Parathyroid adenoma (tissue), 2 donors: ENCODE results near the gene RAB4B.

Experiments used
- H2AFZ ChIP-seq: fragments of 300-600 bp; sonication (generic); one replicate; pipeline ENCODE4 v1.7.0; 2017; ENCODE audit warnings: antibody characterized with exemption, mild to moderate bottlenecking
- H3K27ac ChIP-seq: fragments of 300-600 bp; sonication (generic); one replicate; pipeline ENCODE4 v1.7.0; 2017
- H3K27me3 ChIP-seq: fragments of 300-600 bp; sonication (generic); one replicate; pipeline ENCODE4 v1.7.0; 2017; ENCODE audit warnings: low read length; ENCODE audit not compliant: control insufficient read depth, insufficient read depth
- H3K36me3 ChIP-seq: fragments of 300-600 bp; sonication (generic); one replicate; pipeline ENCODE4 v1.7.0; 2017; ENCODE audit warnings: low read length; ENCODE audit not compliant: control insufficient read depth, insufficient read depth
- H3K4me1 ChIP-seq: fragments of 300-600 bp; sonication (generic); one replicate; pipeline ENCODE4 v1.7.0; 2017; ENCODE audit warnings: control low read depth
- H3K4me2 ChIP-seq: fragments of 300-600 bp; sonication (generic); one replicate; pipeline ENCODE4 v1.7.0; 2017; ENCODE audit warnings: low read length
- H3K4me3 ChIP-seq: fragments of 300-600 bp; sonication (generic); one replicate; pipeline ENCODE4 v1.7.0; 2017; ENCODE audit warnings: low read depth, low read length
- H3K79me2 ChIP-seq: fragments of 300-600 bp; sonication (generic); one replicate; pipeline ENCODE4 v1.7.0; 2017; ENCODE audit warnings: control low read depth
- H3K9ac ChIP-seq: fragments of 300-600 bp; sonication (generic); one replicate; pipeline ENCODE4 v1.7.0; 2017; ENCODE audit warnings: mild to moderate bottlenecking
- H3K9me3 ChIP-seq: fragments of 300-600 bp; sonication (generic); one replicate; pipeline ENCODE4 v1.7.0; 2017; ENCODE audit warnings: low read length; ENCODE audit not compliant: control insufficient read depth
- TF ChIP-seq, protein P1 (sequence below): fragments of 300-600 bp; sonication (generic); IDR thresholded peaks from one replicate; pipeline ENCODE4 v1.7.0; 2017; ENCODE audit warnings: antibody characterized with exemption, mild to moderate bottlenecking
- donor health status: primary hyperparathyroidism.

Gene RAB4B

DNA sequence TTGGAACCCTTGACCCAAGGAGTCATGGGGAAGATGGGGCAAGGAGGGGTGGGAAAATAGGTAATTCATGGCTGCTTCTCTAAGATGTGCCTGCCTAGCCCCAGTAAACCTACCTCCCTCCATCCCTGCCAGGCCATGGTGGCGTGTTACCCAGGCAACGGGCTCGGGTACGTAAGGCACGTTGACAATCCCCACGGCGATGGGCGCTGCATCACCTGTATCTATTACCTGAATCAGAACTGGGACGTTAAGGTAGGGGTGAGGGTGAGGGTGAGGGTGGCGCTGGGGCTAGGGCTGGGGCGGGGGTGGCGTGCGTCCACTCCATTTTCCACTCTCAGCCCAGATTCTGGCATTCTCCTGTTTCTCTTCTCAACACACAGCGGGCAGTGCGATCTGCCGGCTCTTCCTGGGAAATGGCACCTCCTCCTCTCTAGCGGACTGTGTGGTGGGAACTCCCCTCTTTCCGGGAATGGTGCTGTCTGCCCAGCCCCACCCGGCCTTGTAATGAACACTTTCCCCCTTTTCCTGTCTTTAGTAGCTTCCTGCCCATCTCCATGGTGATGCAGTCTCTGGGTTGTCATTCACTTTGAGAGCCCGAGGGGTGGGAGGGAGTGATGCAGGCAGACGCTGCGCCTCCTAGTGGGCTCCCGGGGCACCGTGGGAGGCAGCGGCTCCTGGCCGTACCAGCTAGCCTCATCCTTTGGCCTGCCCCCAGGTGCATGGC, 28.5 kb downstream of the RAB4B start:
- TF ChIP-seq, protein P1, sequence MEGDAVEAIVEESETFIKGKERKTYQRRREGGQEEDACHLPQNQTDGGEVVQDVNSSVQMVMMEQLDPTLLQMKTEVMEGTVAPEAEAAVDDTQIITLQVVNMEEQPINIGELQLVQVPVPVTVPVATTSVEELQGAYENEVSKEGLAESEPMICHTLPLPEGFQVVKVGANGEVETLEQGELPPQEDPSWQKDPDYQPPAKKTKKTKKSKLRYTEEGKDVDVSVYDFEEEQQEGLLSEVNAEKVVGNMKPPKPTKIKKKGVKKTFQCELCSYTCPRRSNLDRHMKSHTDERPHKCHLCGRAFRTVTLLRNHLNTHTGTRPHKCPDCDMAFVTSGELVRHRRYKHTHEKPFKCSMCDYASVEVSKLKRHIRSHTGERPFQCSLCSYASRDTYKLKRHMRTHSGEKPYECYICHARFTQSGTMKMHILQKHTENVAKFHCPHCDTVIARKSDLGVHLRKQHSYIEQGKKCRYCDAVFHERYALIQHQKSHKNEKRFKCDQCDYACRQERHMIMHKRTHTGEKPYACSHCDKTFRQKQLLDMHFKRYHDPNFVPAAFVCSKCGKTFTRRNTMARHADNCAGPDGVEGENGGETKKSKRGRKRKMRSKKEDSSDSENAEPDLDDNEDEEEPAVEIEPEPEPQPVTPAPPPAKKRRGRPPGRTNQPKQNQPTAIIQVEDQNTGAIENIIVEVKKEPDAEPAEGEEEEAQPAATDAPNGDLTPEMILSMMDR: peak; percentile 85
- no peak overlapping the region for H3K4me2 ChIP-seq
- no peak overlapping the region for H3K9ac ChIP-seq
- peak overlapping the region; percentile 63 for H3K27ac ChIP-seq
- peaks cover 43% of the 10 kb centered on the region for H3K4me1 ChIP-seq
- H3K27me3 ChIP-seq: no peaks in the 10 kb centered on the region
- H3K4me3 ChIP-seq: no peak overlapping the region
- H3K79me2 ChIP-seq: no peaks in the 10 kb centered on the region
- no peak overlapping the region for H2AFZ ChIP-seq
- no peaks in the 10 kb centered on the region for H3K9me3 ChIP-seq
- H3K36me3 ChIP-seq: no peaks in the 10 kb centered on the region

DNA sequence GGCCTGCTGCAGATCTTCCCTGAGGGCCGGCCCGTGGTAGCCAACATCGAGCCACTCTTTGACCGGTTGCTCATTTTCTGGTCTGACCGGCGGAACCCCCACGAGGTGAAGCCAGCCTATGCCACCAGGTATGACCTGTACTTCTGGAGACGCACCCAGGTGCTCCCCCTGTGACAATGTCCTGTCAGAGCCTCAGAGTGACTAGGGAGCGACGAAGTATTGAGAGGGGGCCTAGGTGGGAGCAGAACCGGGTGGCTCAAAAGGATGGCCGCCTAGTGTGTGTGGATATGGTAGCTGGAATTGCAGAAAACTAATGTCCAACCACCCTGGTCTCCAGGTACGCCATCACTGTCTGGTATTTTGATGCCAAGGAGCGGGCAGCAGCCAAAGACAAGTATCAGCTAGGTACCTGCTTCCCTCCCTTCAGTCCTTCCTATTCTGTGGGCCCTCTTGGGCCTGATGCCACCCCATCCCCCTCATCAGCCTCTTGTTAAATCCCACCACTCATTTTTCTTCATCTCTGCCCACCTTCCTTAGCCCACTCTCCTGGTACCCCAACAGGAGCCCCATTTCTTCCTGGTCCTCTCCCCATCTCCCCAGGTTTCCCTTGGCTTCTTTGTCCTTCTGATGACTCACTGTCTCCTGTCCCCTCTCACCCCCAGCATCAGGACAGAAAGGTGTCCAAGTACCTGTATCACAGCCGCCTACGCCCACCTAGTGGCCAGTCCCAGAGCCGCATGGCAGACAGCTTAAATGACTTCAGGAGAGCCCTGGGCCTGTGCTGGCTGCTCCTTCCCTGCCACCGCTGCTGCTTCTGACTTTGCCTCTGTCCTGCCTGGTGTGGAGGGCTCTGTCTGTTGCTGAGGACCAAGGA, 29.3 kb downstream of the RAB4B start:
- H3K4me2 ChIP-seq: no peak overlapping the region
- H3K4me3 ChIP-seq: no peak overlapping the region
- TF ChIP-seq, protein P1: peak; percentile 26
- H3K27me3 ChIP-seq: no peaks in the 10 kb centered on the region
- H3K4me1 ChIP-seq: peaks cover 37% of the 10 kb centered on the region
- H3K36me3 ChIP-seq: no peaks in the 10 kb centered on the region
- H3K79me2 ChIP-seq: no peaks in the 10 kb centered on the region
- no peak overlapping the region for H3K9ac ChIP-seq
- H2AFZ ChIP-seq: no peak overlapping the region
- no peaks in the 10 kb centered on the region for H3K9me3 ChIP-seq
- H3K27ac ChIP-seq: peak overlapping the region; percentile 63

DNA sequence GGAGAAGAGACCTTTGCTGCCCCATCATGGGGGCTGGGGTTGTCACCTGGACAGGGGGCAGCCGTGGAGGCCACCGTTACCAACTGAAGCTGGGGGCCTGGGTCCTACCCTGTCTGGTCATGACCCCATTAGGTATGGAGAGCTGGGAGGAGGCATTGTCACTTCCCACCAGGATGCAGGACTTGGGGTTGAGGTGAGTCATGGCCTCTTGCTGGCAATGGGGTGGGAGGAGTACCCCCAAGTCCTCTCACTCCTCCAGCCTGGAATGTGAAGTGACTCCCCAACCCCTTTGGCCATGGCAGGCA, 29.9 kb downstream of the RAB4B start:
- no peaks in the 10 kb centered on the region for H3K27me3 ChIP-seq
- H3K36me3 ChIP-seq: no peaks in the 10 kb centered on the region
- no peak overlapping the region for H2AFZ ChIP-seq
- no peak overlapping the region for H3K9ac ChIP-seq
- H3K4me1 ChIP-seq: peaks cover 33% of the 10 kb centered on the region
- no peak overlapping the region for H3K27ac ChIP-seq
- no peak overlapping the region for H3K4me2 ChIP-seq
- no peaks in the 10 kb centered on the region for H3K79me2 ChIP-seq
- TF ChIP-seq, protein P1: peak; percentile 1
- no peaks in the 10 kb centered on the region for H3K9me3 ChIP-seq
- no peak overlapping the region for H3K4me3 ChIP-seq

DNA sequence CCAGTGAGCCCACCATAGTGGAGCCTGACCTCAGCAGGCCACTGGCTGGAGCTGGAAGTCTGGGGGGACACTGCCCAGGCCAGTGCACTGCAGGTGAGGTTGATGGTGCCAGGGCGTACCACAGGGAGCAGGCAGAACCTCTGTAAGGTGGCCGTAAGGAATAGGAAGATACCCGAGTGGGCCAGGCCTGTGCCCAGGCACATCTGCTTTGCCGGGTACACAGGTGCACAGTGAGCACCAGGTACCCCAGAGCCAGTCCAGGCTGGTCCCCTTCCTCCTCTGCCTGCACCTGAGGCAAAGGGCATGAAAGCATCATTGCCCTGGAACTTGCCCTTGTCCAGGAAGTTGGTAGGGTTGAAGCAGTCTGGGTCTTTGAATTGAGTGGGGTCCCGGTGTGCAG, 30.4 kb downstream of the RAB4B start:
- no peaks in the 10 kb centered on the region for H3K79me2 ChIP-seq
- no peak overlapping the region for H3K4me2 ChIP-seq
- H3K27me3 ChIP-seq: no peaks in the 10 kb centered on the region
- no peak overlapping the region for H3K27ac ChIP-seq
- H3K36me3 ChIP-seq: no peaks in the 10 kb centered on the region
- TF ChIP-seq, protein P1: no peak
- H2AFZ ChIP-seq: no peak overlapping the region
- no peak overlapping the region for H3K4me3 ChIP-seq
- no peaks in the 10 kb centered on the region for H3K9me3 ChIP-seq
- peaks cover 28% of the 10 kb centered on the region for H3K4me1 ChIP-seq
- no peak overlapping the region for H3K9ac ChIP-seq
